Hematopoietic multipotent progenitor cell treated with erythropoietin and hydrocortisone succinate and interleukin-3 and kit ligand, for 4 days (in vitro differentiated cells): ENCODE results near the gene PAK2.
"Not testable (repeated sequence)": the region's sequence is repeated elsewhere in the genome, so short reads cannot be mapped to it uniquely, and the experiment has no call there.

Experiments
- DNase-seq: peaks from one replicate; pipeline ENCODE4 v3.0.0-alpha.2; 2015

Gene PAK2

DNA sequence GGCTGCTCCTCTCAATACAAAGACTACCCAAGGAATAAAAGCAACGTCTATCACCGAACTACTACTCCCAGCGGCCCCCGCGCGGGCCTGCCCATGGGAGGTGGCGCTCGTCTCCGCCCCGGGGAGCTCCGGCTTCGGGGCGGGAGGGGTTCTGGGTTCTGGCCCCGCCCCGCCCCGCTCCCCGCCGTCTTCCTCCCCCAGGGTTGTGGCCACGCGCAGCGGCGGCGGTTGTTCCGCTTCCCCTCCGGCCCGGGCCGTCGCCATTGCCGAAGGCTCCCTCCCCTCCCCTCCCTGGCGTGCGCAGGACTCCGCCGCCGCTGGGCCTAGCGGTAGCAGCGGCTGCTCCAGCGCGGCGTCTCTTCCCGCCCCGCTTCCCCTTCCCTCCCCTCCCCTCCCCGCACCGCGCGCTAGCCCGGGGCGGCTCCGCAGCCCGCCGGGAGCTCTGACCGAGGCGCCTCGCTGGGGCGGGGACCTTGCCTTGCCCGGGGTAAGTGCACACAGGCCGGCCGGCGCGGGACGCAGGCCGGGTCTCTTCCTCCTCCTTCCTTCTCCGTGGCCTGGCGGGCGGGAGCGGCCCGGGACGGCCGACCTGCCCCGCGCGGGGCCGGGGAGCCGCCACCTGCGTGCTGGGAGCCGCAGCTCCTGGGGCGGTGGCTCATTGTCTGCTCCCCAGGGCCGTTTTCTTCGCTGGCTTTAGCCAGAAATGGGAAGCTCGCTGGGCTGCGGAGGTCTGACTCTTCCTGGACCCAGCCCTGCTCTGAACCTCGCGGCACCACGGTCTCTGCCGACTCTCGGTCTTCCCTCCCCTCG is at the start of gene PAK2:
Gene PAK2, plus strand, starts transcription at position 187 of the 810 bp plus-strand sequence. CDS start 42,790 bp downstream, outside the sequence.
- peak; percentile 97 for DNase-seq

- DNase-seq: no peak
Measured at GRCh38 chr3:196689941-196690660, 49.6 kb upstream of the PAK2 start.

DNA sequence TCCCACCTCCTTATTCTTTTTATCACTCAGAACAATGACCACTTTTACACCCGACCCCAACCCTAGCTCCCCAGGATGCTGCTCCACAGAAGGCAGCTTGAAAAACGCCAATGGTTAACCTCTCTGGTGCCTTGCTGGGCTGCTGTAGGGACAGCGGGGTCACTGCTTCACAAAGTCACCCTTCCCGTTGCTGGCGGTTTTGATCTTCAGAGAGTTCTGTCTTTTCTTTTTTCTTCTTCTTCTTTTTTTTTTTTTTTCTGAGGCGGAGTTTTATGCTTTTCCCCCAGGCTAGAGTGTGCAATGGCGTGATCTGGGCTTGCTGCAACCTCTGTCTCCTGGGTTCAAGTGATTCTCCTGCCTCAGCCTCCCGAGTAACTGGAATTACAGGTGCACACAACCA is 48.3 kb upstream of the PAK2 start:
- DNase-seq: peak; percentile 40

GRCh38 chr3:196694202-196694638 is 45.4 kb upstream of the PAK2 start:
- DNase-seq: peak; percentile 85

- DNase-seq: no peak
Measured at GRCh38 chr3:196694941-196695848, 44.5 kb upstream of the PAK2 start.

DNA sequence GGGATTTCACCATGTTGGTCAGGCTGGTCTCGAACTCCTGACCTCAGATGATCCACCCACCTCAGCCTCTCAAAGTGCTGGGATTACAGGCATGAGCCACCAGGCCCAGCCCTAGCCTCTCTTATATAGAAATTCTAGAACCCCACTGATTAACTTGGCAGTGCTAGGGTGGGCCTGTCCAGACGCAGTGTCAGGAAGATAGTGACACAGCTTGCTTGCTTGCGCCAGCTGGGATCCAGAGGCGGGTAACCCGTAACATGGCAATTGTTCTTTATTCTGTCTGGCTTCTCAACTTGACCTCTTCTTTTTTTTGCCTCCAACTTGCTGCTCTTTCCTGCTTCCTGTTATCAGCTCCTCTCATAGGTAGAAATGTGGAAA is 43.8 kb upstream of the PAK2 start:
- DNase-seq: no peak

DNA sequence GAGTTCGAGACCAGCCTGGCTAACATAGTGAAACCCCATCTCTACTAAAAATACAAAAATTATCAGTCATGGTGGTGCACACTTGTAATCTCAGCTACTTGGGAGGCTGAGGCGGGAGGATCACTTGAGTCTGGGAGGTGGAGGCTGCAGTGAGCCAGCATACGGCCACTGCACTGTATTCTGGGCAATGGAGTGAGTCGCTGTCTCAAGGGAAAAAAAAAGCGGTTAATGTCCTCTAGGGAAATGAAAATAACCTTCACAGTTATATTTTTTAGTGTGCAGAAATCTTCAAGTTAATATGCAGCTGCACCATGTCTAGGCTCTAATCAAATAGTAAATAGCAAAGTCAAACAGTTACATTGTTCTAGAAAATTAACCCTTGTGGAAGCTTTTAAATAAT is 42.4 kb upstream of the PAK2 start:
- DNase-seq: no peak

GRCh38 chr3:196699749-196700148 is 39.9 kb upstream of the PAK2 start:
- no peak for DNase-seq

GRCh38 chr3:196700801-196701200 is 38.9 kb upstream of the PAK2 start:
- peak; percentile 55 for DNase-seq

DNA sequence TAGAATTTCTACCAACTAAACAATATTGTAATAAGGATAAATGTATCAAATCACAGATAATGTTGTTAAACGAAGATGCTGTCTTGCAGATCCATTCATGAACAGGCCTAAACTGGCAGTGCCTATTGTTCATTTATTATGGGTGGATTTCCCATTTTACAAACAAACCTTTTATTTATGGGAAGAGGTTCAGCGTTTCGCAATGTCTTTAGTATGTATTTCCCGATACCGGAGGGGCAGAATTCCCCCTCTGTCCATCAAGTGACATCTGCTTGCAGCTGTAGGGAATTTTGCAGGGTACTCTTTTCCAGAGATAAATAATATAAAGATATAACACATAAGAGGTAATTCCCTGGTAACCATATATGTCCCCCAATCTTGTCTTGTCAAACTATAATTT is 33.3 kb upstream of the PAK2 start:
- DNase-seq: no peak

GRCh38 chr3:196706731-196707130 is 32.9 kb upstream of the PAK2 start:
- DNase-seq: no peak

DNA sequence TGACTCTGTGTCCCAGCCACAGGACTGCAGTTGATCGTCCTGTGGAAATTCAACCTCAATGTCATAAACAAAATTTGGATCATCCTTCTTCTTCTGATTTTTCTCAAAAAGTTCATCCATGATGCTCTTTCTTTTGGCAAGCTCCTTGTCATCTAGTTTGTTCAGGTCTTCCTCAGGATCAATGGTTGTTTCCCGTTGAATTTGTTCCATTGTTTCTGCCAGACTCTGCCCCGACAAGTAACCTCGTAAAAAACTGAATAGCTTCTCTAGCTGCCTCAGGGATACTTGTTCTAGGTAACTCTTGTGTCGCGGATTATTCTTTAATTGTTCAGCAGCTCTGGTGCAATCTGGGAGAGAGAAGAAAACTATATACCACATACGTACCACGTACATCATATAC is 32.1 kb upstream of the PAK2 start:
- DNase-seq: no peak

- DNase-seq: no peak
Measured at GRCh38 chr3:196708467-196708866, 31.2 kb upstream of the PAK2 start.

DNA sequence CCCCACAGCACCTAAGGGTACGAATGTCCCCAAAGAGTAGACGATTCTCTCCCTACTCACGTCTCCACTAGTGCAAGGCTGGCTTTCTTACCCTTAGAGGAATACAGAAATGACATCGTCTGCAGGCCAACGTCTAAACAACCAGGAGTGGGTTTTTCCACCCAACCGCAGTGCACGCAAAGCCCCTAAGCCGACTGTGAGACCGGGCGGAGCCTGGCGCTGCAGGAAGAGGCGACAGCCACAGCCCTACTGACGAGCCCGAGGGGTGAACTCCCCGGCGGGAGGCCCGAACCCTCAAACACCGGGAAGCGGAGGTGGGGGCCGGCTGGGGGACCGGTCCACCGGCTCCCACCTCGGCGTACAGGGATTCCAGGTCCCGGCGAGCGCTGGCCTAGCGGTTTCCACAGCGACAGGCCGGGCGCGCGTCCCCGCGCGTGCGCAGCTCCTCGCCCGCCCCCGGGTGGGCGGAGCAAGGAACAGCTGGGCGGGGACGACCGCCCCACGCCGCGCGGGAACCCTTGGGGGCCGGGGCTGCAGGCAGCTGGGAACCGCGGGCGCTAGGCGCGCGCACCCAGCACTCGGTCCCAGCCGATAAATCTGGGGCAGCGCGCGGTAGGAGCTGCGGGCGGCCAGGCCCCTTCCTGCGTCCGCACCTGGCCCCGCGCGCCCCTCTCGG is 27.7 kb upstream of the PAK2 start, which contains the start of the genes CEP19 and PIGX:
Gene CEP19, minus strand, starts transcription at position 413 of the 676 bp plus-strand sequence. CDS start 3,593 bp downstream, outside the sequence.
Gene PIGX, plus strand, starts transcription at position 540 of the 676 bp plus-strand sequence.
- peak; percentile 93 for DNase-seq

DNA sequence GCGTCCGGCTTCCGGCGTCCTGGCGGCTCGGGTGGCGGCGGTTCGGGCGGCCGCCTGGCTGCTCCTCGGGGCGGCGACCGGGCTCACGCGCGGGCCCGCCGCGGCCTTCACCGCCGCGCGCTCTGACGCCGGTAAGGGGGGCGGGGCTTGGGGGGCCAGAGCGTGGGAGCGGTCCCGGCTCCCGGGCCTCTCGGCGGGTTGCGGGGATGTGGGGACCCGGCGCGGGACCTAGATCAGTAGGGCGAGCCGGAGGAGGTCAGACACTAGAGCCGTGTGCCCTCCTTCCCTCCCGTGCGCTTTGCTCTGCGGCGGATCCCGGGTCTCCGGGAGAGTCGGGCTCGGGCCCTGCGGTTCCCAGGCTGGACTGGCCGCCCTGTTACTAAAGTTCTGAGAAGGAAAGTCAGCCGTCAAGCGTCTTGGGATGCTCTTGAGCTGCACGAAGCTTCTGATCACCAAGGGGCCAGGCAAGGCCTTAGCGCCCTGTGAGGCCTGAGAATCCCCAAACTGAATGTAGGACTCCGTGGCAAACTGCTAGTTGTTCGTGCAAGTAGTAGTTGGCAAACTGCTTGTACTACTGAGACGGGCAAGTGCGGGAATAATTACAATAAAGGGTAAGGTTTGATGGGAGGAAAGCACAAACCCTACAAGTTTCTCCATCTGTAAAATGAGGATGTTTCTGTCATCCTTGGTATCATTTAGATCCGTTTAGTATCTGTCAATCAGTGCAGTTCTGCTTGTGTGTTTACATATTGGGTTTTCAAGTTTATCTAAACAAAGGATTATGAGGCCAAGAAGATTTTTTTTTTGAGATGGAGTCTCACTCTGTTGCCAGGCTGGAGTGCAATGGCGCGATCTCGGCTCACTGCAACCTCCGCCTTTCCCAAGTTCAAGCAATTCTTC is 26.9 kb upstream of the PAK2 start:
- no peak for DNase-seq

DNA sequence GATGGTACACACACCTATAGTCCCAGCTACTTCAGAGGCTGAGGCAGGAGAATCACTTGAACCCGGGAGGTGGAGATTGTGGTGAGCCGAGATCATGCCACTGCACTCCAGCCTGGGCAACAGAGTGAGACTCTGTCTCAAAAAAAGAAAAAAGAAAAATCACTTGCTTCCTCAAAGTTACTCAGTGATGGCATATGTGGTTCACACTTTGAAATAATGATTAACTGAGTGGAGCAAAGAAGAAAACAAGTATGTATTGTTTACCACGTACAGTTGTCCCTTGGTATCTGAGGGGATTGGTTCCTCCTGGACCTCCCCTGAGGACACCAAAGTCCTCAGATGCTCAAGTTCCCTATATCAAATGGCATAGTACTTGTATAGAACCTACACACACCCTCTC is 22.5 kb upstream of the PAK2 start:
- DNase-seq: not testable (repeated sequence)

DNA sequence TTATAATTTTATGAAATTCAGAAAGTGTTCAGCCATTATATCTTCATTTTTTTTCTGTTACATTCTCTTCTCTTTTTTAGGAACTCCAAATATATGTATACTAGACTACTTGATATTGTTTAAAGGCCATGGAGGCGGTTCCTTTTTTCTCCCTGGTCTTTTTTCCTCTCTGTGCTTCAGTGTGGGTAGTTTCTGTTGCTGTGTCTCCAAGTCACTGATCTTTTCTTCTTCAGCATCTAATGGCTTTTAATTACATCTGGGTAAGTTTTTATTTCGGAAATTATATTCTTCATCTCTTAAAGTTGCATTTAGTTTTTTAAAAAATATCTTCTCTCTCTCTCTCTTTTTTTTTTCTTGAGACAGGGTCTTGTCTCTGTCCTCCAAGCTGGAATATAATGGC is 18.6 kb upstream of the PAK2 start:
- DNase-seq: no peak

DNA sequence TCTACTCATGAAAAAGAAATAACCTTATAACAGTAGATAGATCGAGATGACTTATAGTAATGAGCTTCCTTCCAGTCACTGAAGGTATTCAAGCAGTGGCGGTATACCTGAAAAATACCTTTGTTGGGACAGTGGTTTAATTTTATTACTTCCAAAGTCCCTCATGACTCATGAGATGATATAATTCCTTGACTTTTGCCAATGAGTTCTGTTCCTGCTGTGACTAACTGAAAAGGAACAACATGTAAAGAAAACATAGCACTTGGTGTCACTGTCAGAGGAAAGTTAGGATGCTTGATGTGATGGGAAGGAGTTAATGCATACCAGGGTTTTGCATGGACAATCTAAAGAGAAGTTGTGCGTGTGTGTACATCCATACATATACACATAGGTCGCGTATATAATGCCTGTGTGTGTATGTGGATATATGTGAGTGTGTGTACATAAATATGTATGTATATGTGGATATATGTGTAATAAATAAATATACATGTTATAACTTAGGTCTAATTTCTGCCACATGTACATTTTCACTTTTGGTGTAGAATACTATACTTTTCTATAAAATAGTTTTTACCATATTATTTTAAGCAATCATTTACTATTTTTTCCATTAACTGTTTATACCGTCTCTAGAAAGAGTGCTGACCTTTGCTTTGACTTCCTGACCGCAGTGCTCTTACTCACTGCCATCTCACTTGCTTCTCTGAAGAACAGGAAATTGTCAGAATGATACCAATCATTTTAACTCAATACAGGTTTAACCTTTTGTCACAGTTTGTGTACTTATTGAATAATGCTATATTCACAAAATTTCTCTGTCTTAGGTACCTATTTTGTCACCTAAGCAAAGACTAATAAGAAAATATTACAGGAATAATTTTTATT is 12.6 kb upstream of the PAK2 start:
- DNase-seq: no peak

GRCh38 chr3:196735751-196736150 is 3.9 kb upstream of the PAK2 start:
- DNase-seq: no peak
